ENCODE measurements around the gene TRPM1. TPM values are rescaled to one million over a fixed set of nuclear protein-coding genes. Genes with fewer than 3 reads are reported as not detected.

The TRPM1 gene
- total RNA-seq, 3 donors from 2014 or later: not detected

DNA sequence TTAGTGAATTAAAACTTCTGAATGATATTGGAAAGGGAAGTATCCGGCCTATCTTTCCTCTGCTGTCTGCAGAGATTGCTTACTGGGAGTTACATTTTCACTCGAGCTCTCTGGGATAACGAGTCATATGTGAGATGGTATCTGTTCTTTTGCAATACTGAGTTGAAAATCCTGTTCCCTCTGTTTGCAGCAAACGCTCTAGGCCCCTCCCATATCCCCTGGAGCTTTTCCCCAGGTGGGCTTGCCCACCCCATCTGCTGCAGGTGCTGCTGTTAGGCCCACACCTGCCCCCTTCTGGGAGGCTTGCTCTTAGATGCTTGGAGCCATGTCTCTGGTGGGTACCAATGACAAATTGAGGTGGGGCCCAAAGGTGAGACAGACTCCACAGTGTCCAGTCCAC lies 67.4 kb downstream of the TRPM1 start:
- intact Hi-C loops (cut with DNase I; ENCODE audit: low total_unique reads): no loop called here
- H3K27ac ChIP-seq: no peak overlapping the region

DNA sequence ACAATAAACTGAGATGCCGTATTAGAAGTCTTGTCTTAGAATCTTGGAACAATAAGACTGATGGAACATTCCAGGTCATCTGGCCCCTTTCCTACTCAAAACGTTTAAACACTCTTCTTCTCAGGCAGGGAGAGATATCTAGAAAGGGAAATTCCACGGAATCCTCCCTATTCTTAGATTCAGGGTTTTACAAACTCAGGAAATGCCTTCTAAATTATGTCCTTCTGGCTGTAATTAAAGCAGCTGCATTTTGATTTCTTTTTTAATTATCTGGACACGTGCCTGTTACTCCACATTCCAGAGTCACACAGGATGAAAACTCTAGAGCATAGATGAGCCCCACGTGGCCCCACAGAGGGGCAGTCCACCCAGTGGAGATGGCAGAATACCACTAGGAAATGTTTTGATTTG lies 68.6 kb downstream of the TRPM1 start:
- Histone ChIP-seq H3K27ac (peak overlapping the region; percentile 7 to 73), H3K36me3 (no peaks in the 10 kb centered on the region), H3K4me3 (no peak overlapping the region), H3K27me3 (no peaks in the 10 kb centered on the region), H3K4me1 (no peaks in the 10 kb centered on the region), H3K9me3 (no peaks in the 10 kb centered on the region)
- TF ChIP-seq POLR2A (IDR thresholded peaks at IDR 0.05) (no peak), POLR2AphosphoS5 (IDR thresholded peaks at IDR 0.05) (no peak)
- TF ChIP-seq, protein P1, sequence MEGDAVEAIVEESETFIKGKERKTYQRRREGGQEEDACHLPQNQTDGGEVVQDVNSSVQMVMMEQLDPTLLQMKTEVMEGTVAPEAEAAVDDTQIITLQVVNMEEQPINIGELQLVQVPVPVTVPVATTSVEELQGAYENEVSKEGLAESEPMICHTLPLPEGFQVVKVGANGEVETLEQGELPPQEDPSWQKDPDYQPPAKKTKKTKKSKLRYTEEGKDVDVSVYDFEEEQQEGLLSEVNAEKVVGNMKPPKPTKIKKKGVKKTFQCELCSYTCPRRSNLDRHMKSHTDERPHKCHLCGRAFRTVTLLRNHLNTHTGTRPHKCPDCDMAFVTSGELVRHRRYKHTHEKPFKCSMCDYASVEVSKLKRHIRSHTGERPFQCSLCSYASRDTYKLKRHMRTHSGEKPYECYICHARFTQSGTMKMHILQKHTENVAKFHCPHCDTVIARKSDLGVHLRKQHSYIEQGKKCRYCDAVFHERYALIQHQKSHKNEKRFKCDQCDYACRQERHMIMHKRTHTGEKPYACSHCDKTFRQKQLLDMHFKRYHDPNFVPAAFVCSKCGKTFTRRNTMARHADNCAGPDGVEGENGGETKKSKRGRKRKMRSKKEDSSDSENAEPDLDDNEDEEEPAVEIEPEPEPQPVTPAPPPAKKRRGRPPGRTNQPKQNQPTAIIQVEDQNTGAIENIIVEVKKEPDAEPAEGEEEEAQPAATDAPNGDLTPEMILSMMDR (IDR thresholded peaks at IDR 0.05): no peak
- intact Hi-C loops (cut with DNase I; ENCODE audit: low total_unique reads): no loop called here
- DNase-seq (ENCODE audit: low spot score in 2 of 2): no peak

More for the DNA sequence above, 67.4 kb downstream of the TRPM1 start:
- Histone ChIP-seq H3K27me3 (no peaks in the 10 kb centered on the region), H3K36me3 (no peaks in the 10 kb centered on the region), H3K4me3 (no peak overlapping the region), H3K9me3 (no peaks in the 10 kb centered on the region), H3K4me1 (no peaks in the 10 kb centered on the region)
- no peak for TF ChIP-seq POLR2AphosphoS5 (IDR thresholded peaks at IDR 0.05)
- no peak for TF ChIP-seq POLR2A (IDR thresholded peaks at IDR 0.05)
- TF ChIP-seq, protein P1 (IDR thresholded peaks at IDR 0.05): no peak
- DNase-seq (ENCODE audit: low spot score in 2 of 2): no peak

DNA sequence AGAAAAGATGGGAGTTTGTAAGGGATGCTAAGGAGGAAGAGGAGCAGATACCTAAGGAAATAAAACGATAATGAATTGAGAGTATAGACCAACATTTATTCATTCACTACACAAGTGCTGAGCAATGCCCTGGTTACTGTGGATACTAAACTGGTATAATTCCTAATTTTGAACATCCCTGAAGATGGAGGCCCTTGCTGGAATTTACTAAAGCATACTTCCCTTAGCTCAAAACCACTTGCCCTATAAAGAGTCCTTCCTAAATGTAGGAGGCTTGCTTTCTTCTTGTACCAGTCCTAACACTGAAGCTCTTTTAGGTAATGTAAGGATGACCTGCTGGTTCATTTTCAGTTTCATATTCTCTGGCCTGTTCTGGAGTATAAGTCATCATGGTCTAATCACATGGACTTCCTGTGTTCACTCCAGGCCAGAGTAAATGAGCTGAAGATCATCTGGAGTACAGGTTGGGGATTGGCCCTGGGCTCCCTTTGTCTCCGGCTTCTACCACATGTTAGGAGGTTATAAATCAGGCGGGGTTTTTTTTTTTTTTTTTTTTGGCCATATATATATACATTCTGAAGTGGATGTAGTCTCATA lies 70.0 kb downstream of the TRPM1 start:
- Histone ChIP-seq H3K36me3 (no peaks in the 10 kb centered on the region), H3K27me3 (no peaks in the 10 kb centered on the region), H3K27ac (no peak overlapping the region), H3K4me3 (no peak overlapping the region), H3K9me3 (no peaks in the 10 kb centered on the region), H3K4me1 (no peaks in the 10 kb centered on the region)
- intact Hi-C loops (cut with DNase I; ENCODE audit: low total_unique reads): no loop called here
- TF ChIP-seq POLR2A (IDR thresholded peaks at IDR 0.05) (no peak), POLR2AphosphoS5 (IDR thresholded peaks at IDR 0.05) (no peak)
- TF ChIP-seq, protein P1 (IDR thresholded peaks at IDR 0.05): no peak
- no peak for DNase-seq (ENCODE audit: low spot score in 2 of 2)

DNA sequence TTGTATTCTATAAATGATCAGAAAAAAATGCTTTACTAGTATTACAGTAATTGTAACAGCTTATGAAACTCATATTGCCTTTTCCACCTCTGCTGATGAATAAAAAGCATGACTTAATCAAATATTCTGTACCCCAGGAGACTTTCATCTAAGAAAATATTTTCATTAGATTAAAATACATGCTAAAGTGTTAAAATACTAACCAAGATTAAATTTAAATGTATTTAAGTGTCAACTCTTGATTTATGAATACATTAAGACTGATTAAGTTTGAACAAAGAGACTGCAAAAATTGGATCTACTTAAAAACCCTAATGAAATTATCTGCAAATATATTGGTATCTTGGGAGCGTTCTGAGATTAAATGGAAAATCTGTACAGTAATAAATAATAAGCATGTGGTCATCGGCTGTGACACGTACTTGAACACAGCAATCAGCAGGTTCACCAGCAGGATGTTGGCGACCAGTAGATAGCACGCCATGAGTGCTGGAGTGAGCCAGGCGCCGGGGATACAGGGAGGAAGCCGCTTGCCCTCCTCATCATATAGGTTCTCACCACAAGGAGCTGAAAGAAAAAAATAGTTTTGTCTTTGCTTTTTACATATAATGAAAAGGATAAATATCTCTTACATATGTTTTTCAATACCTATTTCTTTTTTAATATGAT lies 73.5 kb downstream of the TRPM1 start:
- DNase-seq (ENCODE audit: low spot score in 2 of 2): no peak
- TF ChIP-seq POLR2AphosphoS5 (IDR thresholded peaks at IDR 0.05) (no peak), POLR2A (IDR thresholded peaks at IDR 0.05) (no peak)
- TF ChIP-seq, protein P1 (IDR thresholded peaks at IDR 0.05): no peak
- no peaks in the 10 kb centered on the region for H3K9me3 ChIP-seq
- H3K36me3 ChIP-seq: no peaks in the 10 kb centered on the region
- no peaks in the 10 kb centered on the region for H3K4me1 ChIP-seq
- H3K27me3 ChIP-seq: no peaks in the 10 kb centered on the region
- intact Hi-C loops (cut with DNase I; ENCODE audit: low total_unique reads): no loop called here
- H3K27ac ChIP-seq: no peak overlapping the region
- no peak overlapping the region for H3K4me3 ChIP-seq

DNA sequence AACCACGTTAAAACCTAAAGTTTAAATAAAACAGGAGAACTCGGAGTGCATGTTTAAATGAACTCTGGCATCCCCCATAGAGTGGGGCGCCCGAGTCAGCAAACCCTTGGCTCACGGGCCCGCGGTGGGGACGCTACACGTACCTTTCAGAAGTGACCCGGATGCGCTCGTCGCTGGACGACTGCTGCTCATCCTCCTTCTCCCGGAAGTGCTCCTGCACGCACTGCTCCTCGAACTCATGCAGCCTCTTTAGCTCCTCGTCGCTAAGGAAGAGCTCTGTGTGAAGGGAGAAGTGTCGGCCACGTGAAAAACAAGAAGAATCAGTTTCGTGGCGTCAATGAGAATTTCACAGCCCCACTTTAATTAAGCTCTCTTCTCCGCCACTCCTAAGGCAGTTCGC lies 75.5 kb downstream of the TRPM1 start:
- no peak for TF ChIP-seq POLR2AphosphoS5 (IDR thresholded peaks at IDR 0.05)
- TF ChIP-seq, protein P1 (IDR thresholded peaks at IDR 0.05): no peak
- TF ChIP-seq POLR2A (IDR thresholded peaks at IDR 0.05): no peak
- Histone ChIP-seq H3K9me3 (no peaks in the 10 kb centered on the region), H3K4me3 (no peak overlapping the region), H3K27ac (no peak overlapping the region), H3K36me3 (no peaks in the 10 kb centered on the region), H3K27me3 (no peaks in the 10 kb centered on the region), H3K4me1 (no peaks in the 10 kb centered on the region)
- DNase-seq (ENCODE audit: low spot score in 2 of 2): no peak
- intact Hi-C loops (cut with DNase I; ENCODE audit: low total_unique reads): no loop called here
